Kidney epithelial cell (primary cell): ENCODE data around the gene RTN4IP1. TPM values are rescaled to one million over a fixed set of nuclear protein-coding genes. Genes with fewer than 3 reads are reported as not detected.

Experiments used
- DNase-seq: peaks from one replicate; pipeline ENCODE4 v3.0.0-alpha.2; 2010; ENCODE audit warnings: low read depth
- H3K27me3 ChIP-seq: 2 replicates; pipeline ENCODE4 v1.6.0; 2011; ENCODE audit warnings: low read length; ENCODE audit not compliant: control insufficient read depth, insufficient read depth
- H3K36me3 ChIP-seq: 2 replicates; pipeline ENCODE4 v1.5.1; 2011; ENCODE audit warnings: low read length; ENCODE audit not compliant: control insufficient read depth, insufficient read depth
- H3K4me3 ChIP-seq: 2 replicates; pipeline ENCODE4 v1.5.1; 2011; ENCODE audit warnings: low read depth, mild to moderate bottlenecking, control low read depth, low read length
- CTCF ChIP-seq: IDR thresholded peaks from 2 replicates; pipeline ENCODE4 v1.5.1; 2011; ENCODE audit warnings: mild to moderate bottlenecking, moderate library complexity, low read length, control low read depth, inconsistent platforms; ENCODE audit not compliant: insufficient read depth, poor library complexity, severe bottlenecking
- total RNA-seq: library from RNA; depleted of rRNA; stranded (reverse); fragments of >200 nt; gene quantifications from 2 replicates; pipeline ENCODE4 v1.2.3, GENCODE V29; 2015

The RTN4IP1 gene
- total RNA-seq, 1 donor from 2014 or later, result 8.2 TPM

DNA sequence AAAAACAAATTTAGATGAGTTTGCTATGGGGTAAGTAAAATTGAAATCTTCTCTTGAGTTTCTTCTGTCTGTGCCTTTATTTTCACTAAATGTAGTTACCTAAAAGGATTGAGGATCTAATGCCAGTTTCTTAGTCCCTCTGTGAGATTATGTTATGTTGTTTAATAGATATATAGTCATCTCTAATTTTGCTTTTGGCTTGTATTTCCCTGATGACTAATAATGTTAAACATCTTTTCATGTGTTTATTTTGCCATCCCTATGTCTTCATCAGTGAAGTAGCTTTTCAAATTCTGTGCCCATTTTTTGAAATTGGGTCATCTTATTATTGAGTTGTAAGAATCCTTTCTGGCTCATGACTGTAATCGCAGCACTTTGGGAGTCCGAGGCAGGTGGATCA, 13.8 kb upstream of the RTN4IP1 start:
- Histone ChIP-seq H3K4me3 (no peak overlapping the region), H3K27me3 (no peaks in the 10 kb centered on the region), H3K36me3 (peaks cover 1% of the 10 kb centered on the region)
- DNase-seq, result no peak
- TF ChIP-seq CTCF, result no peak

DNA sequence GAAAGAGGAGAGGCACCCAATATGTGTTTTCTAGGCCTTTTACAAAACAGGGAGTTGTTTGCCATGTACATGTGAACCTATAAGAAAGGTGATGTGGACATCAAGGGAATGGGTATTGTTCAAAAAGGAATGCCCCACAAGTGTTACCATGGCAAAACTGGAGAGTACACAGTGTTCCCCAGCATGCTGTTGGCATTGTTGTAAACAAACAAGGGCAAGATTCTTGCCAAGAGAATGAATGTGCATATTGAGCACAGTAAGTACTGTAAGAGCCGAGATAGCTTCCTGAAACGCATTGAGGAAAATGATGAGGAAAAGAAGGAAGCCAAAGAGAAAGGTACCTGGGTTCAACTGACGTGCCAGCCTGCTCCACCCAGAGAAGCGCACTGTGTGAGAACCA, 13.2 kb upstream of the RTN4IP1 start:
- DNase-seq, result no peak
- Histone ChIP-seq H3K36me3 (peaks cover 1% of the 10 kb centered on the region), H3K27me3 (no peaks in the 10 kb centered on the region), H3K4me3 (no peak overlapping the region)
- TF ChIP-seq CTCF, result no peak

DNA sequence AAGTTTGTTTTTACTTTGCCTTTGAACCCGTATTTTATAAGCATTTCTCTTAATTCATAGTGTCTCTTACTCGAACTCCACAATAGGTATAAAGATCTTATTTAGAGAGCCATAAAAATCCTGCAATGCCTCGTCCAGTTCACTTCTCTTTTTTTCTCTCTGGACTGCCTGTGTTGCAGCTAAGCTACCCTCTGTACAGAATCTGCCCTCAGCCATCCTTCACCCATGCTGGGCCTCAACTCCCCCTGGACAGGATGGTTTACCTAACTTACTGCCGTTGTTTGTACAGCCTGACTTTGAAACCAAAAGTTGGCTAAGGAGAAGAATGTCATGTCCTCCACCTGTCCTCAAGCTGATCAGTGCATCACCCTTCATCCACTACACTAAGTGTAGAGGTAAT, 10.5 kb upstream of the RTN4IP1 start:
- H3K36me3 ChIP-seq, result peaks cover 1% of the 10 kb centered on the region
- H3K27me3 ChIP-seq, result no peaks in the 10 kb centered on the region
- no peak for TF ChIP-seq CTCF
- no peak overlapping the region for H3K4me3 ChIP-seq
- no peak for DNase-seq

- Histone ChIP-seq H3K36me3 (peaks cover 1% of the 10 kb centered on the region), H3K27me3 (no peaks in the 10 kb centered on the region), H3K4me3 (no peak overlapping the region)
- no peak for DNase-seq
- no peak for TF ChIP-seq CTCF
These were observed 8.5 kb upstream of the RTN4IP1 start for GRCh38 chr6:106637717-106638341.

- Histone ChIP-seq H3K27me3 (no peaks in the 10 kb centered on the region), H3K4me3 (no peak overlapping the region), H3K36me3 (peaks cover 1% of the 10 kb centered on the region)
- no peak for DNase-seq
- no peak for TF ChIP-seq CTCF
These were observed 7.9 kb upstream of the RTN4IP1 start for GRCh38 chr6:106637051-106637716.

DNA sequence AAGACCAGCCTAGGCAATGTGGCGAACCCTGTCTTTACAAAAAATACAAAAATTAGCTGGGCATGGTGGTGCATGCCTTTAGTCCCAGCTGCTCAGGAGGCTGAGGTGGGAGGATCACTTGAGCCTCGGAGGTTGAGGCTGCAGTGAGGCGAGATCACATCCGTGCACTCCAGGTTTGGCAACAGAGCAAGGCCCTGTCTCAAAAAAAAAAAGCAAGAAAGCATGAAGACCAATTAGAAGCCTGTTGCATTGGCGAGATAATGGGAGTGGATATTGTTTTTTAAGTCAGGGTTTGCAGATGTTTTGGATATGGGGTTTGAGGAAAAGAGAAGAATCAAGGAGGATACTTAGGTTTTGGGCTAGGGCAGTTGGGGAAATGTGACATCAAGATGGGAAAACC, 5.3 kb upstream of the RTN4IP1 start:
- Histone ChIP-seq H3K4me3 (no peak overlapping the region), H3K36me3 (no peaks in the 10 kb centered on the region), H3K27me3 (no peaks in the 10 kb centered on the region)
- no peak for TF ChIP-seq CTCF
- no peak for DNase-seq
